K562 (cell line): Measurements from ENCODE around the gene GAMT. TPM values are rescaled to one million over a fixed set of nuclear protein-coding genes. Genes with fewer than 3 reads are reported as not detected.

Source experiments
- ATAC-seq: fragments of 200-7000 bp; cut with Tn5 transposase; 3 replicates; pipeline ENCODE4 v1.9.1; 2020; ENCODE audit warnings: moderate library complexity
- BruUV-seq: library from RNA; stranded (reverse); fragments of 400-500 nt; replicated peaks from 2 replicates; lab custom pipeline; 2021; lab: Mats Ljungman, UMichigan
- CTCF ChIA-PET: fragments of 300-600 bp; formaldehyde crosslinking; extraction: SDS; loops from one replicate; lab custom pipeline; 2021; ENCODE audit warnings: low intra/inter-chr PET ratio; lab: Yijun Ruan, JAX
- POLR2A ChIA-PET: fragments of 300-600, 350-650 bp; sonication (Branson Sonifier 250); formaldehyde crosslinking; extraction: SDS; loops from one replicate; lab custom pipeline; 2021; ENCODE audit warnings: antibody characterized with exemption, inconsistent platforms; lab: Yijun Ruan, JAX
- DNase-seq, 4 experiments: peaks; one replicate each; pipeline versions ENCODE4 v3.0.0 to v3.0.0-alpha.2; 2011 to 2018; ENCODE audit warnings: low spot score in 3 of 4, mixed read lengths in 3 of 4; ENCODE audit errors: extremely low read depth in 1 of 4
- FAIRE-seq: peaks from 2 replicates; lab custom pipeline; 2011; peaks lifted over from hg19 to GRCh38; lab: Jason Lieb, UNC
- H2AFZ ChIP-seq: 2 replicates; pipeline ENCODE4 v1.6.0; 2011; ENCODE audit warnings: low read depth, low read length, control low read depth, inconsistent platforms
- H3K27ac ChIP-seq: fragments of 200-600 bp; 3 replicates; pipeline ENCODE4 v1.8.0; 2011; ENCODE audit warnings: low read depth, mild to moderate bottlenecking, control low read depth, inconsistent platforms, low read length, moderate library complexity, mixed read lengths; ENCODE audit errors: extremely low read depth
- H3K27me3 ChIP-seq, 2 experiments: fragments of 300-600 bp in 1 of 2; 2 replicates in 1 of 2; 3 replicates in 1 of 2; pipeline versions ENCODE4 v1.6.0 to v1.8.0; 2011; ENCODE audit warnings: inconsistent platforms in 2 of 2, low read length in 2 of 2, mild to moderate bottlenecking in 1 of 2, mixed read lengths in 1 of 2, moderate library complexity in 1 of 2; ENCODE audit not compliant: control insufficient read depth in 2 of 2, insufficient read depth in 2 of 2
- H3K36me3 ChIP-seq: fragments of 300-600 bp; 3 replicates; pipeline ENCODE4 v1.8.0; 2011; ENCODE audit warnings: mild to moderate bottlenecking, low read length, inconsistent platforms; ENCODE audit not compliant: control insufficient read depth, insufficient read depth
- H3K4me1 ChIP-seq, 2 experiments: fragments of 200-600 bp in 1 of 2; replicated peaks in 1 of 2; 2 replicates in 1 of 2; 3 replicates in 1 of 2; pipeline versions ENCODE4 v1.5.1 to v1.8.0; 2011; ENCODE audit warnings: inconsistent platforms in 2 of 2, low read length in 2 of 2, mild to moderate bottlenecking in 1 of 2, mixed read lengths in 1 of 2, moderate library complexity in 1 of 2; ENCODE audit not compliant: control insufficient read depth in 2 of 2, insufficient read depth in 2 of 2
- H3K4me2 ChIP-seq: 2 replicates; pipeline ENCODE4 v1.6.1; 2011; ENCODE audit warnings: low read length, control low read depth, inconsistent platforms, mixed read lengths; ENCODE audit not compliant: insufficient read depth
- H3K4me3 ChIP-seq: fragments of 200-600 bp; sonication (generic), shearing (Covaris generic); 2 replicates; pipeline ENCODE4 v1.5.1; 2016; ENCODE audit warnings: control low read depth, inconsistent platforms
- H3K79me2 ChIP-seq: fragments of 200-600 bp; 3 replicates; pipeline ENCODE4 v1.8.0; 2011; ENCODE audit warnings: low read length, inconsistent platforms; ENCODE audit not compliant: control insufficient read depth, insufficient read depth
- H3K9ac ChIP-seq, 2 experiments: 2 replicates each; pipeline versions ENCODE4 v1.6.0 to v1.6.1; 2011; ENCODE audit warnings: low read depth in 2 of 2, low read length in 2 of 2, control low read depth in 1 of 2, inconsistent platforms in 1 of 2, mild to moderate bottlenecking in 1 of 2, mixed read lengths in 1 of 2; ENCODE audit not compliant: insufficient read depth in 1 of 2
- H3K9me1 ChIP-seq: one replicate; pipeline ENCODE4 v1.6.0; 2011; ENCODE audit warnings: inconsistent platforms, mild to moderate bottlenecking, low read length, moderate library complexity; ENCODE audit not compliant: control insufficient read depth, insufficient read depth
- H3K9me3 ChIP-seq: replicated peaks from 2 replicates; pipeline ENCODE4 v1.5.1; 2011; ENCODE audit warnings: low read depth, low read length, inconsistent platforms; ENCODE audit not compliant: control insufficient read depth, insufficient read depth
- H4K20me1 ChIP-seq: replicated peaks from 2 replicates; pipeline ENCODE4 v1.6.1; 2011; ENCODE audit warnings: low read length, inconsistent platforms, mixed read lengths; ENCODE audit not compliant: control insufficient read depth, insufficient read depth
- BHLHE40 ChIP-seq: IDR thresholded peaks from 2 replicates; pipeline ENCODE4 v1.6.1; 2011; ENCODE audit warnings: low read length, improper control_type of control experiment
- PPARD ChIP-seq: fragments of 250-450 bp; sonication (Bioruptor Pico); IDR thresholded peaks from 2 replicates; pipeline ENCODE4 v1.8.0; 2022; ENCODE audit warnings: inconsistent platforms, mild to moderate bottlenecking, moderate library complexity
- ZBTB33 ChIP-seq: sonication (generic); formaldehyde crosslinking; IDR thresholded peaks from 2 replicates; pipeline ENCODE4 v1.8.1; 2023; ENCODE audit warnings: mild to moderate bottlenecking, missing genetic modification reagents
- WGBS: fragments of 100-300 bp; shearing (Covaris generic); methylation state at CpG from one replicate; pipeline ENCODE4 v1.1.6; 2016; ENCODE audit warnings: low coverage, mixed read lengths; ENCODE audit not compliant: insufficient coverage; ENCODE audit errors: missing lambda C conversion rate; 5-methylcytosine and 5-hydroxymethylcytosine counted together
- in situ Hi-C: fragments of 300-500 bp; cut with MboI; formaldehyde crosslinking; loops from 4 replicates; pipeline ENCODE4 v1.15.0; 2018; ENCODE audit warnings: inconsistent platforms, mixed read lengths
- intact Hi-C: fragments of 100-400 bp; cut with micrococcal nuclease; formaldehyde crosslinking; loops from 2 replicates; pipeline ENCODE4 v1.14.2; 2022
- polyA plus RNA-seq, 8 experiments: library from polyadenylated mRNA; depleted of rRNA in 4 of 8; stranded (reverse) in 5 of 8; unstranded in 3 of 8; fragments of >200 nt; fragmentation: Nextera tagmentation in 2 of 8; fragmentation: Illumina TruSeq in 1 of 8; extraction: Ambion mirVana in 2 of 8; extraction: Trizol in 1 of 8; gene quantifications; 2 replicates each; pipeline versions ENCODE4 v1.2.1 to v1.2.3, GENCODE V29; 2011 to 2014; ENCODE audit warnings: inconsistent platforms in 1 of 8, missing spikeins in 1 of 8
- total RNA-seq, 7 experiments: library from RNA; depleted of rRNA in 6 of 7; stranded (reverse); fragments of >200 nt in 6 of 7; fragmentation: Illumina TruSeq in 2 of 7; extraction: Trizol in 2 of 7; gene quantifications; 2 replicates each; pipeline versions ENCODE4 v1.2.1 to v1.2.3, GENCODE V29; 2011 to 2021; ENCODE audit warnings: low replicate concordance in 1 of 7

GAMT gene
- total and polyA plus RNA-seq, 9 of the 15 experiments (the other 6 are each of a cell fraction or from before 2014, with no cell fraction given), result 1.3 to 35.3 (median 27.2) TPM

GRCh38 chr19:1370579-1371361 lies 30.6 kb downstream of the GAMT start (continued):
- TF ChIP-seq PPARD (CRISPR knock-in tag), result no peak

DNA sequence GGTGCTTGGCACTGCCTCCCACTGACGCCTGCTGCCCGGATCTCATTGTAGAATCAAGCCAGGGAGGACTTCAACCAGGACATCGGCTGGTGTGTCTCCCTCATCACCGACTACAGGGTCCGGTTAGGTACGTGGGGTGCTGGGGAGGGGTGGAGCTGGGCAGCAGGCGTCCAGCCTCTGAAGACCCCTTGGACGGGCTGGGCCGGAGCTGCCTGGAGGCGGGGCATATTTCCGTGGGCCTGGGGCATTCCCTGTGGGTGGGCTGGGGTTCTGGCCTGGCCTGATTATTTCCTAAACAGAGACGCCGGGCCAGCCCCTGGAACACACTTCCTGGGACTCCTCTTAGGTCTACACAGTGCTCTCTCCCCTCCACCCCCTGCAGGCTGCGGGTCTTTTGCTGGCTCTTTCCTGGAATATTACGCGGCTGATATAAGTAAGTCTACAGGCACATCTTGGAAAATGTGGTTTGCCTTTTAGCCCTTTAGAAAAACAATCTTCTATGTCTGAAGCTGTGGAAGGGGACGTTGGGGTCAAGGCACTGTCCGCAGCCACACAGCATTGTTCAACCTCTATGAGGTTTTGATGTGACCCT lies 32.0 kb downstream of the GAMT start:
- POLR2A ChIA-PET, result no interaction called here
- no peak overlapping the region for H3K4me2 ChIP-seq
- BruUV-seq, result no TSS peak
- peaks cover 12 to 49% of the 10 kb centered on the region in 2 experiments for H3K4me1 ChIP-seq
- no peak overlapping the region for H3K9ac ChIP-seq
- DNase-seq, result no peak
- no peak overlapping the region for H2AFZ ChIP-seq
- H4K20me1 ChIP-seq, result no peaks in the 10 kb centered on the region
- in situ Hi-C loops (no loop called here), intact Hi-C loops (no loop called here)
- H3K27ac ChIP-seq, result no peak overlapping the region
- no peaks in the 10 kb centered on the region for H3K9me3 ChIP-seq
- peaks cover 88% of the 10 kb centered on the region for H3K36me3 ChIP-seq
- no peaks in the 10 kb centered on the region for H3K27me3 ChIP-seq
- CTCF ChIA-PET, result no interaction called here
- no peak for ATAC-seq
- FAIRE-seq, result no peak
- no peaks in the 10 kb centered on the region for H3K79me2 ChIP-seq
- no peak for TF ChIP-seq BHLHE40
- peak; percentile 72; the same call in 1 of the 2 replicates for TF ChIP-seq ZBTB33 (CRISPR knock-in tag)
- H3K9me1 ChIP-seq, result no peaks in the 10 kb centered on the region
- WGBS, result 96% methylated on average over 14 of the region's 18 CpGs
- H3K4me3 ChIP-seq, result no peak overlapping the region
